GM19467 (cell line): ENCODE data around the gene ZNF446.
"Not testable (repeated sequence)": the region's sequence is repeated elsewhere in the genome, so short reads cannot be mapped to it uniquely, and the experiment has no call there.

Source experiments
- ATAC-seq: cut with Tn5 transposase; IDR thresholded peaks from one replicate; pipeline ENCODE4 v1.9.1; 2021; ENCODE audit warnings: mild to moderate bottlenecking, moderate library complexity; ENCODE audit not compliant: unreplicated experiment

Gene ZNF446

GRCh38 chr19:58475714-58476497, at the start of gene ZNF446:
TSS of gene ZNF446 (plus strand) at chr19:58476352. CDS start at chr19:58477219, 867 bp downstream.
- ATAC-seq = peak; percentile 79

DNA sequence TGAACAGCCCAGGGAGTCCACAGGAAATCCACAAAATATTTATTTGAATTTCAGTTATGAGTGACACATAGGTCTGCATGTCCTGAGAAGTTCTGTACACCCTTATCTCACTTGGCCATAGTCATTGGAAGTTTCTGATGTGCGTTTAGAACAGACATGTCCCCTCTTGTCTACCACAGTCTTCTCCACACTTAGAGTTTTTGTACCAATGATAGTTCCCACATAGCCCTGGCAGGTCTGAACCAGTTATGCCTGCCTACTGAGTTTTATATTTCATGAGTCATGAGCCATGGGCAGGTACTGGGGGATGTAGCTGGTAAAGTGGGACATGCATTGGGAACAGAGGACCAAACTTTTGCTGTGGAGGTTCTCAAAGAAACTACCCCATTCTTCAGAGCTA, 47.5 kb upstream of the ZNF446 start:
- no peak for ATAC-seq

GRCh38 chr19:58429745-58430144, 46.4 kb upstream of the ZNF446 start:
- ATAC-seq = no peak

DNA sequence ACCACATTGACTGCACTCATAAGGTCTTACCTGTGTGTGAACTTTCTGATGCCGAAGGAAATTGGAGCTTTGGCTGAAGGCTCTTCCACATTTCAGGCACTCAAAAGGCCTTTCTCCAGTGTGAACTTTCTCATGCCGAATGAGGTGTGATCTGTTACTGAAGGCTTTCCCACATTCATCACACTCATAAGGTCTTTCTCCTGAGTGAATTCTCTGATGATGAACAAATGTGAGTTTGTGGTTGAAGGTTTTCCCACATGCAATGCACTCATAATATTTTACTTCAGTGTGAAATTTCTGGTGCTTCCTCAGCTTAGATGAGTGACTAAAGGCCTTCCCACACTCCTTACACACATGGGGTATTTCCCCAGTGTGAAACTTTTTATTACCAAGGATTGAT, 41.9 kb upstream of the ZNF446 start:
- no peak for ATAC-seq

DNA sequence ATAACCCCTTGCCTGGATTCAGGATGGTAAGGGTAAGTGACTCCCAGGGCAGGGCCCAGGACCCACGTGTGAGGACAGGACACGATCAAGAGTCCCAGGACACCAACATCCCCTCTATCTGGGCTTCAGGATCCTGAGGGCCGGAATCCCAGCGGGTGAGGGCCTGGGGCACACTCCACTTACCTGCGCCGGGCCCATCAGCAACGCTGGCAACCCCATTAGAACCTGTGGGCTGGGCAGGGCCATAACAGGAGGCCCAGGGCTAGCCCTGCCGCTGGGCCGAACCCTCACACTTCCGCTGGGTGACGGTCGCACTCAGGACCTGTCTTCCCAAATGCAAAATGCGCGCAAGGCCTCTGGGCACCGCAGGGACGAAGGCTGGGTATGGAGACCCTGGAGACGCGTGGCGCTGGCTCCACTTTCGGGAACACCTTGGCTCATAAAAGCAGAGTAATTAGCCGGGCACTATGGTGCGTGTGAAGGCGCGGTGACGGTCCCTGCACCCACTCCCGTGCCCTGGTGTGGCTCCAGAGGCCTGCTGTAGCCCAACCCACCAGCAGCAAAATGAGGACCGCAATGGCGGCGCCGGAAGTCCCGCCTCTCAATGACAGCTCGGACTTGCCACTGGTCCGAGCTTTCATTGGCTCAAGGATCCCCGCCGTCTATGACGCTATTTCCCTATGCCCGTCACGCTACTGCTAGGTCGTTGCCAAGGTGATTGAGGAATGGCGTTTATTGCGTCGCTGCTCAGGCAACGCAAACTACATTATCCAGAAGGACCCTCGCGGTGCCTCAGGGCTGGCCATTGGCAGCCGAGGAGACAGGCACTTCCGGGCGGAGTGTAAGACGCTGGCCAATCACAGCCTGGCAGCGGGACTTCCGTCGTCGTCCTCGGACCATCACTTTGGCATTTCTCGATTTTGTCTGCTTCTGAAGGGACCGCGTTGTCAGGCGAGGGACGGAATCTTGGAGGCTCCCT, 36.3 kb upstream of the ZNF446 start, which contains the start of gene ZNF132:
Gene ZNF132, minus strand, starts transcription at position 578 of the 979 bp plus-strand sequence. Its CDS starts 332 bp downstream, at position 246.
- peak; percentile 91 for ATAC-seq

DNA sequence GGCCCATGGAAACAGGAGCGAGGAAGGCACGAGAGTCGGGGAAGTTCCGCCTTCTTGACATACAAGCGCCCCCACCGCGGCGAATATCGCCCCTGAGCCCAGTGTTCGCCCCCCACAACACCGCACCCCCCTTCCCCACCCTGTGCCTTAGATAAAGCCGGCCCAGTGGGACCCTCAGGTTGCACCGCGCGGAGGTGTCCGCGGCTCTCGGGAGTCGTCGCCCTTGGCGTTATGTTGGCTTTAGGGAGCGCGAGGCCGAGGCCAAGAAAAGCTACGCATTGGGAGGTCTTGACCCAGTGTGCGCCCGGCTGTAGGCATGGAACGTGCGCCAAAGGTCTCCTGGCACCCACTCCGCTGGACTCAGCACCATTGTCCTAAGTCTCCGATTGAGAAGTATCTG, 35.6 kb upstream of the ZNF446 start:
- ATAC-seq = no peak

DNA sequence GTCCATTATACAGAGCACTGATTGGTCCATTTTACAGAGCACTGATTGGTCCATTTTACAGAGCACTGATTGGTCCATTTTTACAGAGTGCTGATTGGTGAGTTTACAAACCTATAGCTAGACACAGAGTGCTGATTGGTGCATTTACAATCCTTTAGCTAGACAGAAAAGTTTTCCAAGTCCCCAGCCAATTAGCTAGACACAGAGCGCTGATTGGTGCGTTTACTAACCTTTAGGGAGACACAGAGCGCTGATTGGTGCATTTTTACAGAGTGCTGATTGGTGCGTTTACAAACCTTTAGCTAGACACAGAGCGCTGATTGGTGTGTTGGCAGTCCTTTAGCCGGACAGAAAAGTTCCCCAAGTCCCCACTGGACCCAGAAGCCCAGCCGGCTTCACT, 33.2 kb upstream of the ZNF446 start:
- ATAC-seq = not testable (repeated sequence)

DNA sequence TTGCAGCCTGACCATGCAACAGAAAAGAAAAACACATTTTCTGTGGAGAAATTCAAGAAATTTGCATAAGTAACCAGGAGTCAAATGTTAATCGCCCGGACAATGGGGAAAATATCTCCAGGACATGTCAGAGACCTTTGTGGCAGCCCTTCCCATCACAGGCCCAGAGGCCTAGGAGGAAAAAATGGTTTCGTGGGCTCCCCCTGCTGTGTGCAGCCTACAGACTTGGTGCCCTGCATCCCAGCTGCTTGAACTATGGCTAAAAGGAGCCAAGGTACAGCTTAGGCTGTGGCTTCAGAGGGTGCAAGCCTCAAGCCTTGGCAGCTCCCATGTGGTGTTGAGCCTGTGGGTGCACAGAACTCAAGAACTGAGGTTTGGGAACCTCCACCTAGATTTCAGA, 27.3 kb upstream of the ZNF446 start:
- ATAC-seq = not testable (repeated sequence)

DNA sequence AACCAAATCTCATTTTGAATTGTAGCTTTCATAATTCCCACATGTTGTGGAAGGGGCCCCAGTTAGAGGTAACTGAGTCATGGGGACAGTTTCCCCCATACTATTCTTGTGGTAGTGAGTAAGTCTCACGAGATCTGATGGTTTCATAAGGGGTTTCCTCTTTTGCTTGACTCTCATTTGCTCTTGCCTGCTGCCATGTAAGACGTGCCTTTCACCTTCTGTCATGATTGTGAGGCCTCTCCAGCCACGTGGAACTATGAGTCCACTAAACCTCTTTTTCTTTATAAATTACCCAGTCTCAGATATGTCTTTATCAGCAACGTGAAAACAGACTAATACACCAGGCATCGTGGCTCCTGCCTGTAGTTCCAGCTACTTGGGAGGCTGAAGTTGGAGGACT, 26.2 kb upstream of the ZNF446 start:
- not testable (repeated sequence) for ATAC-seq

- no peak for ATAC-seq
Observed at GRCh38 chr19:58450856-58451357, 25.2 kb upstream of the ZNF446 start.

DNA sequence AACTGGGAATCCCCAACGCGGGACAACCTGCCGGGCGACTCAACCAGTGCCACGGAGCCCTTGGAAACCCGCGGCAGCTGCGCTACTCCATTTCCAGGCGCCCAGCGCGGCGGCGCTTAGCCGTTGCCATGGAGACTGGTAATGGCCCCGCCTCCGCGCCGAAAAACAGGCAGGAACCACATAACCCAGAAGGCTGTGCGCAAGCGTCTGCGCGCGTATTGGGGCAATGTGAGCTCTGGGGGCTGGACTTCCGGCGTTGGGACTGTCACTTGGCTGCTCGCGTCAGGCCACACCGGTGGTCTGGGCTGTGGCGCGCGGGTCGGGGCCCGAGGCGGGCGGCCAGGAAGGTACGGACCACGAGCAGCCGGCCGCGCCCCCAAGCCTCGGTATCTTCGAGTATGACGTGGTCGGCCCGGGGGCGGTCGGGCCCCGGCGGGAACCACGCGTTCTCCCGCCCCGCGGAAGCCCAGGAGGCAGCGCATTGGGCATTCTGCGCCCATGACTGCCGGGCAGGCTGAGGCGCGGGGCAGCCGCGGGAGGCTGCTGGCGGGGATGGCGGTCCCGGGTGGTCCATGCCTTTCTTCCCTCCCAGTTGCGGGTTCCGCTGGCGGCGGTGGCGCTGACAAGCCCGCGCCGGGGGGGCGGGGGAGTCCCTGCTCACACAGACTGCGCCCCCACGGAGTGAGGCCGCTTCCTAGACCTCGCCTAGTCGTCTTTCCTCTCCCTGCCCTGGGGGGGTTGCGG, 24.6 kb upstream of the ZNF446 start, which contains the start of gene ZNF324B:
Gene ZNF324B, plus strand, starts transcription at position 265 of the 744 bp plus-strand sequence. CDS start 2,080 bp downstream, outside the sequence.
- peak; percentile 90 for ATAC-seq

DNA sequence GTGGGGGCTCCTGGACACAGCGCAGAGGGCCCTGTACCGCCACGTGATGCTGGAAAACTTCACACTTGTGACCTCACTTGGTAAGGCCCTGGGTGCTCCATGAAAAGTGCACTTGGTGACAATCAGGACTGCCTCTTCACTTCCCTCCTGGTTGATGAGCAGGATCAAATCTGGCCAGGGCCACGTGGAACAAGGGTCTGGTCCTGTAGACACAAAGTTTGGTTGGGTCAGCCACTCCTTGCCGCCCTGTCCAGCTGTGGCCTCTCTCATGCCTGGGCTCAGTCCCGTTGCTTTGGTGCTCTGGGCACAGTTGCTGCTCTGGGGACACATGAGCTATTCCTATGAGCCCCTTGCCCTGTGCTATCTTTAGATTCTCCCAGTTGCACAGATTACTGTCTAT, 22.4 kb upstream of the ZNF446 start:
- no peak for ATAC-seq

DNA sequence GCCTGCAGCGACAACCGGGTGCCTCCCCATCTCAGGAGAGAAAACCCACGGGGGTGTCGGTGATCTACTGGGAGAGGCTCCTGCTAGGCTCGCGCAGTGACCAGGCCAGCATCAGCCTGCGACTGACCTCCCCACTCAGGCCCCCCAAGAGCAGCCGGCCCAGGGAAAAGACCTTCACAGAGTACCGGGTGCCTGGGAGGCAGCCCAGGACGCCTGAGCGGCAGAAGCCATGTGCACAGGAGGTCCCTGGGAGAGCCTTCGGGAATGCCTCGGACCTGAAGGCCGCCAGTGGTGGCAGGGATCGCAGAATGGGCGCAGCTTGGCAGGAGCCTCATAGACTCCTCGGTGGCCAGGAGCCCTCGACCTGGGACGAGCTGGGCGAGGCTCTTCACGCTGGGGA, 20.8 kb upstream of the ZNF446 start:
- ATAC-seq = no peak

DNA sequence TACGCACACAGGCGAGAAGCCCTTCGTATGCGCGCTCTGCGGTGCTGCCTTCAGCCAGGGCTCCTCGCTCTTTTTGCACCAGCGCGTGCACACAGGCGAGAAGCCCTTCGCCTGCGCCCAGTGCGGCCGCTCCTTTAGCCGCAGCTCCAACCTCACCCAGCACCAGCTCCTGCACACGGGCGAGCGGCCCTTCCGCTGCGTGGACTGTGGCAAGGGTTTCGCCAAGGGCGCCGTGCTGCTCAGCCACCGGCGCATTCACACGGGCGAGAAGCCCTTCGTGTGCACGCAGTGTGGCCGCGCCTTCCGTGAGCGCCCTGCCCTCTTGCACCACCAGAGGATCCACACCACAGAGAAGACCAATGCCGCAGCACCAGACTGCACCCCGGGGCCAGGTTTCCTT, 20.0 kb upstream of the ZNF446 start:
- ATAC-seq = no peak

DNA sequence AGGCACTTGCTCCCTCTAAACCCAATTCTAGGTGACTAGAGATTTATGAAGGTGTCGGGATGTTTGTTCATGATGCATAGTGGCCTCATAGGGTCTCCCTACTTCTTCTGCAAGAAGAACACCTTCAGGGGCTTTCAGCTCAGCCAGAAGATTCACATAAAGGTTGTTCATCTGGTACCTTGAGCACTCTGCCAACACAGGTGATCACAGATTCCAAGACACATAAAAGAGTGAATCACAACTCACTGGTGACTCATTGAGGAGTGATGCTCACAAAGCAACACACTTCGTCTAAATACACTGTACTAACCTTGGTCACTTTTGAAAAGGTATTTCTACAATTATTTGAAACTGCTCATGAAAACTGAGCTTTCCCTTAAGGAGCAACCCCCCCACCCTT, 16.1 kb upstream of the ZNF446 start:
- ATAC-seq = no peak

- ATAC-seq = peak; percentile 24
Observed at GRCh38 chr19:58466089-58466759, 9.9 kb upstream of the ZNF446 start.

GRCh38 chr19:58466760-58467589, 9.2 kb upstream of the ZNF446 start, which contains the start of gene ZNF324:
TSS of gene ZNF324 (plus strand) at chr19:58467080. CDS start at chr19:58469186, 2,106 bp downstream.
- peak; percentile 92 for ATAC-seq

- no peak for ATAC-seq
Observed at GRCh38 chr19:58468216-58468839, 7.8 kb upstream of the ZNF446 start.
